Osteoblast (primary cell): ENCODE results near the gene TEX51. TPM values are rescaled to one million over a fixed set of nuclear protein-coding genes. Genes with fewer than 3 reads are reported as not detected.

Experiments used
- DNase-seq: peaks from one replicate; pipeline ENCODE4 v3.0.0; 2011; ENCODE audit warnings: low spot score, mixed read lengths; ENCODE audit not compliant: insufficient read length; ENCODE audit errors: missing footprints
- H2AFZ ChIP-seq: 2 replicates; pipeline ENCODE4 v1.6.0; 2011; ENCODE audit warnings: mild to moderate bottlenecking, low read length
- H3K27ac ChIP-seq: 2 replicates; pipeline ENCODE4 v1.5.1; 2011; ENCODE audit warnings: mild to moderate bottlenecking, low read depth, low read length, moderate library complexity
- H3K27me3 ChIP-seq: 2 replicates; pipeline ENCODE4 v1.6.0; 2012; ENCODE audit warnings: mild to moderate bottlenecking, control low read depth, inconsistent platforms, low read length, moderate library complexity; ENCODE audit not compliant: insufficient read depth
- H3K36me3 ChIP-seq: 2 replicates; pipeline ENCODE4 v1.5.1; 2011; ENCODE audit warnings: mild to moderate bottlenecking, low read length, control low read depth, moderate library complexity; ENCODE audit not compliant: insufficient read depth
- H3K4me1 ChIP-seq: 2 replicates; pipeline ENCODE4 v1.5.1; 2011; ENCODE audit warnings: mild to moderate bottlenecking, low read length, control low read depth, moderate library complexity; ENCODE audit not compliant: insufficient read depth
- H3K4me2 ChIP-seq: 2 replicates; pipeline ENCODE4 v1.6.0; 2011; ENCODE audit warnings: mild to moderate bottlenecking, low read length; ENCODE audit not compliant: insufficient read depth
- H3K4me3 ChIP-seq: fragments of 200-600 bp; sonication (generic); 3 replicates; pipeline ENCODE4 v1.5.1; 2012; ENCODE audit warnings: mild to moderate bottlenecking, low read length, inconsistent platforms; ENCODE audit not compliant: insufficient read depth
- H3K79me2 ChIP-seq: 2 replicates; pipeline ENCODE4 v1.6.0; 2012; ENCODE audit warnings: mild to moderate bottlenecking, low read length, control low read depth, inconsistent platforms; ENCODE audit not compliant: insufficient read depth
- H3K9me3 ChIP-seq: 2 replicates; pipeline ENCODE4 v1.5.1; 2011; ENCODE audit warnings: low read depth, low read length, control low read depth
- H4K20me1 ChIP-seq: 2 replicates; pipeline ENCODE4 v1.6.0; 2012; ENCODE audit warnings: mild to moderate bottlenecking, low read length, control low read depth; ENCODE audit not compliant: insufficient read depth
- total RNA-seq: library from RNA; depleted of rRNA; stranded (reverse); fragments of >200 nt; gene quantifications from 2 replicates; pipeline ENCODE4 v1.2.3, GENCODE V29; 2012
- TF ChIP-seq, protein P1 (sequence below): IDR thresholded peaks from 2 replicates; pipeline ENCODE4 v1.5.1; 2011; ENCODE audit warnings: mild to moderate bottlenecking, low read depth, low read length, moderate library complexity; ENCODE audit errors: extremely low read depth

TEX51 gene
- total RNA-seq, 1 donor: not detected

DNA sequence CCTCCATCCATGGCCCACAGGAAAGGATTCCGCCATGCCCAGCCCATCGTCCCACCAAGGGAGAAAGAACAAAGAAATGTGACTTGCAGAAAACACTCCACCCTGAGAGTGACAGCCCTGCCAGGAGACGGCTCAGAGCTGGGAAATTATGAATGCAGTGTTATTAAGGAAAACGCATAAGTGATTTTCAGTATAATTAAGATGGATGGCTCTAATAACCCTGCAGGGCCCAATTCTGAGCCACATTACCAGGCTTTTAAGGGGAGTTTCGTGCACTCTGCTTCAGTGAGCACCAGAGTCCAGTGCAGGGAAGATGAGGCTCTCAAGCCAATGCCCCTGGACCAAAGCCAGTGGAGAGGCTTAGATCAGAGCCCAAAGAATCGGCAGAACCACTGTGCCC is 10.6 kb upstream of the TEX51 start:
- no peak overlapping the region for H2AFZ ChIP-seq
- no peaks in the 10 kb centered on the region for H3K36me3 ChIP-seq
- no peak overlapping the region for H3K4me3 ChIP-seq
- TF ChIP-seq, protein P1, sequence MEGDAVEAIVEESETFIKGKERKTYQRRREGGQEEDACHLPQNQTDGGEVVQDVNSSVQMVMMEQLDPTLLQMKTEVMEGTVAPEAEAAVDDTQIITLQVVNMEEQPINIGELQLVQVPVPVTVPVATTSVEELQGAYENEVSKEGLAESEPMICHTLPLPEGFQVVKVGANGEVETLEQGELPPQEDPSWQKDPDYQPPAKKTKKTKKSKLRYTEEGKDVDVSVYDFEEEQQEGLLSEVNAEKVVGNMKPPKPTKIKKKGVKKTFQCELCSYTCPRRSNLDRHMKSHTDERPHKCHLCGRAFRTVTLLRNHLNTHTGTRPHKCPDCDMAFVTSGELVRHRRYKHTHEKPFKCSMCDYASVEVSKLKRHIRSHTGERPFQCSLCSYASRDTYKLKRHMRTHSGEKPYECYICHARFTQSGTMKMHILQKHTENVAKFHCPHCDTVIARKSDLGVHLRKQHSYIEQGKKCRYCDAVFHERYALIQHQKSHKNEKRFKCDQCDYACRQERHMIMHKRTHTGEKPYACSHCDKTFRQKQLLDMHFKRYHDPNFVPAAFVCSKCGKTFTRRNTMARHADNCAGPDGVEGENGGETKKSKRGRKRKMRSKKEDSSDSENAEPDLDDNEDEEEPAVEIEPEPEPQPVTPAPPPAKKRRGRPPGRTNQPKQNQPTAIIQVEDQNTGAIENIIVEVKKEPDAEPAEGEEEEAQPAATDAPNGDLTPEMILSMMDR: no peak
- no peak overlapping the region for H3K27ac ChIP-seq
- H3K4me1 ChIP-seq: no peaks in the 10 kb centered on the region
- no peak overlapping the region for H3K4me2 ChIP-seq
- H3K79me2 ChIP-seq: no peaks in the 10 kb centered on the region
- no peak for DNase-seq
- no peaks in the 10 kb centered on the region for H3K9me3 ChIP-seq
- H3K27me3 ChIP-seq: no peaks in the 10 kb centered on the region
- no peaks in the 10 kb centered on the region for H4K20me1 ChIP-seq

DNA sequence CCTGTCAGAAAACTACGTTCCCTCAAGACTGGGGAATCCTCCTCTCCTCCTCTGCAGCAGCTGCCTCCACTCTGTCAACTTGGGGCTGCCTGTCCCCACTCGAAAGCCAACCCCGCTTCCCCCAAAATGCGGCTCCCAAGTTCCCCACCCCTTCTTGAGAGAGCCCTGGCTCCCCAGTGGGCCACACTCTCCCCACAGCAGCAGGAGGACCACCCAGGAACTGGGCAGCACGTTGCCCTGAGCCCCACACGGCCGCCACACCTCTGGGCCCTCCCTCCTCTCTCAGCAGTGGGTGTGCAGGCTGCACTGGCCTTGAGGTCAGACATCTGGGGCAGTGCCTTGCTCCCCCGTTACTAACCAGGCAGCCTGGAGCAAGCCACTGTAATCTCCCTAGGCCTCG is 9.6 kb upstream of the TEX51 start:
- TF ChIP-seq, protein P1: no peak
- H2AFZ ChIP-seq: no peak overlapping the region
- no peak overlapping the region for H3K4me3 ChIP-seq
- H3K79me2 ChIP-seq: no peaks in the 10 kb centered on the region
- H3K9me3 ChIP-seq: no peaks in the 10 kb centered on the region
- H3K27ac ChIP-seq: no peak overlapping the region
- H3K27me3 ChIP-seq: no peaks in the 10 kb centered on the region
- no peak overlapping the region for H3K4me2 ChIP-seq
- no peaks in the 10 kb centered on the region for H3K4me1 ChIP-seq
- H4K20me1 ChIP-seq: no peaks in the 10 kb centered on the region
- no peak for DNase-seq
- no peaks in the 10 kb centered on the region for H3K36me3 ChIP-seq

DNA sequence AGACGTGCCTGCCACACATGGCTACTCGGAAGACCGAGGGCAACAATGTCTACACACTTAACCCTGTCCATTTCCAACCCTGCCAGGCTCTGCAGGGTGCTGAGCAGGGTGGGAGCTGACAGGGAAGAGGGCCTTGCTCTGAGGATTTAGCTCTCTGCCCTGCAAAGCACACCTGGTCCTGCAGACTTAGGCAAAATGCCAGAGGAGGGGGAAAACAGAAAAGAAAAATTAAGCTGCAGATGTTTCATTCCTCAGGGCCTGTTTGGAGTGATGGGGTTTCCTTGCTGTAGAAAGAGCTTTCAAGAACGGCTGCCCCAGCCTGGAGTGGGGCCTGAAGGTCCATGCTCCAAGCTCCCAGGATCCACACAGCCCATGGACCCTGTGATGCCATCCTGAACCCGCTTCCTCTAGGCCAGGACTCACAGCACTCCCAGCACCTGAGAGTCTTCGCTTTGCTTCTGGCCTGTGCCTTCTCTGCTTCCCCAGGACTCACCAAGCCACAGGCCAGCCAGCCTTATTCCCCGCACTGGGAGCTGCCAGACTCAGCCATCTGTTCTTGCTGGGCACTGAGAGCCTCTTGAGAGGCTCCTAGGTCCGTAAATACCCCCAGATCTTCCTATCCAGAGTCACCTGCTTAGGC is 9.1 kb upstream of the TEX51 start:
- TF ChIP-seq, protein P1: no peak
- DNase-seq: no peak
- no peak overlapping the region for H3K4me3 ChIP-seq
- H3K4me2 ChIP-seq: no peak overlapping the region
- H2AFZ ChIP-seq: no peak overlapping the region
- H3K4me1 ChIP-seq: no peaks in the 10 kb centered on the region
- no peaks in the 10 kb centered on the region for H3K79me2 ChIP-seq
- no peaks in the 10 kb centered on the region for H3K36me3 ChIP-seq
- H3K9me3 ChIP-seq: no peaks in the 10 kb centered on the region
- H4K20me1 ChIP-seq: no peaks in the 10 kb centered on the region
- no peak overlapping the region for H3K27ac ChIP-seq
- H3K27me3 ChIP-seq: no peaks in the 10 kb centered on the region

DNA sequence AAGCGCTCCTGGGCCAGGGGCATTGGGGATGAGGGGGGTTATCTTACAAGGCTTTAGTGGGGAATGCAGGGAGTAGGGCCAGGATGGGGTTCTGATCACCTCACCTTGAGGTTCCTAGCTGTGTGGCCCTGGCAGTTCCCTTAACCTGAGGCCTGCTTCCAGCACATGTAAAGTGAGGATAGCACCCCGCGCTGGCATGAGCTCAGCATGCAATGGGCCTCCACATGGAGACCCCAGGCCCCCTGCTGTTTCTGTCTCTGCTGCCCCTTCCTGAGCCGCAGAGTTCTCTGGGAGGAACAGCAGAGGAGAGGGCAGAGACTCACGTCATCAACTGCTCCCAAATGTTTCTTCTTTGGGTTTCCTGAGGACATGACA is 8.6 kb upstream of the TEX51 start:
- TF ChIP-seq, protein P1: no peak
- Histone ChIP-seq H2AFZ (no peak overlapping the region), H3K27ac (no peak overlapping the region), H3K4me1 (no peaks in the 10 kb centered on the region), H3K4me2 (no peak overlapping the region), H3K27me3 (no peaks in the 10 kb centered on the region), H3K4me3 (no peak overlapping the region), H3K79me2 (no peaks in the 10 kb centered on the region), H3K36me3 (no peaks in the 10 kb centered on the region), H4K20me1 (no peaks in the 10 kb centered on the region), H3K9me3 (no peaks in the 10 kb centered on the region)
- DNase-seq: no peak
